Type B pancreatic cell (in vitro differentiated cells): ENCODE data around the gene KLKB1. TPM values are rescaled to one million over a fixed set of nuclear protein-coding genes. Genes with fewer than 3 reads are reported as not detected.

Source experiments
- DNase-seq: peaks from one replicate; pipeline ENCODE4 v3.0.0; 2021; ENCODE audit warnings: mixed read lengths; ENCODE audit not compliant: unreplicated experiment; ENCODE audit errors: extremely low spot score
- H3K27ac Mint-ChIP-seq: 2 replicates; pipeline ENCODE4 v1.8.0; 2021; ENCODE audit warnings: mild to moderate bottlenecking, mixed read lengths
- H3K27me3 Mint-ChIP-seq: 2 replicates; pipeline ENCODE4 v1.8.0; 2021; ENCODE audit warnings: mixed read lengths
- H3K36me3 Mint-ChIP-seq: 2 replicates; pipeline ENCODE4 v1.8.0; 2021; ENCODE audit warnings: mixed read lengths
- H3K4me1 Mint-ChIP-seq: one replicate; pipeline ENCODE4 v1.8.0; 2021; ENCODE audit warnings: mixed read lengths; ENCODE audit not compliant: unreplicated experiment
- H3K4me3 Mint-ChIP-seq: 2 replicates; pipeline ENCODE4 v1.8.0; 2021; ENCODE audit warnings: mild to moderate bottlenecking, mixed read lengths
- H3K9me3 Mint-ChIP-seq: 2 replicates; pipeline ENCODE4 v1.8.0; 2021; ENCODE audit warnings: mixed read lengths
- total RNA-seq: library from RNA; stranded (reverse); gene quantifications from 2 replicates; pipeline ENCODE4 v1.2.1, GENCODE V29; 2021; ENCODE audit warnings: low replicate concordance
- TF ChIP-seq, protein P1 (sequence below): fragments of 200-600 bp; sonication (generic); conservative IDR thresholded peaks from 2 replicates; pipeline ENCODE4 v1.5.0; 2021; ENCODE audit warnings: antibody characterized with exemption, mild to moderate bottlenecking

Gene KLKB1
- total RNA-seq, 1 donor from 2014 or later: 0.24 TPM

DNA sequence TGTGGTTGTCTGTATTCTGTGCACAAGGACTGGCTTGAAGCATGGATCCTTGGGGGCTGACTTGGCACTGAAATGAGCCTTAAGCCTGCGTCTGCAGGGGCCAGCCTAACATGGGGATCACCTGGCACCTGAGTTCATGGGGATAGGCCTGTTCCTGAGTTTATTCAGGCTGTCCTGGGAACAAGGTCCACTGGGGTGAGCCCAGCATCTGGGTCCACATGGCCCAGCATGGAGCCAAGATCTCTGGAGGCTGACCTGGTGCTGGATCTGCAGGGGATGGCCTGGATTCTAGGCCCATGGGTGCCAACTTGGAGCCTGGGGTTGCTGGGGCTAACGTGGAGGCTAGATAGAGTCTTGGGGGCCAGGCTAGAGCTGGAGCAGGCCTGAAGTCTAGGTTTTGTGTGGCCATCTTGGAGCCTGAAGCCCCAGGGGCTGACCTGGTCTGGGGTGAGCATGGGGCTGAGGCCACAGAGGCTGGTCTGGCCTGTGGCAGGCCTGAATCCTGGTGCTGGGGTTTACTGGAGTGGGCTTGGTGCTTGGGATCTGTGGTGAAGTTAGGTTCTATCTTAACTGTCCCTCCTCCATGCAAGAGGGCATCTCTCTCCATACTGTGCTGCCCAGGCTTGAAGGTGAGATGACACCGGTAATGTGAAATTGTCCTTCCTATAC, 652 bp upstream of the KLKB1 start:
- Mint-ChIP-seq H3K36me3 (peaks cover 4% of the 10 kb centered on the region), H3K27ac (no peak overlapping the region)

DNA sequence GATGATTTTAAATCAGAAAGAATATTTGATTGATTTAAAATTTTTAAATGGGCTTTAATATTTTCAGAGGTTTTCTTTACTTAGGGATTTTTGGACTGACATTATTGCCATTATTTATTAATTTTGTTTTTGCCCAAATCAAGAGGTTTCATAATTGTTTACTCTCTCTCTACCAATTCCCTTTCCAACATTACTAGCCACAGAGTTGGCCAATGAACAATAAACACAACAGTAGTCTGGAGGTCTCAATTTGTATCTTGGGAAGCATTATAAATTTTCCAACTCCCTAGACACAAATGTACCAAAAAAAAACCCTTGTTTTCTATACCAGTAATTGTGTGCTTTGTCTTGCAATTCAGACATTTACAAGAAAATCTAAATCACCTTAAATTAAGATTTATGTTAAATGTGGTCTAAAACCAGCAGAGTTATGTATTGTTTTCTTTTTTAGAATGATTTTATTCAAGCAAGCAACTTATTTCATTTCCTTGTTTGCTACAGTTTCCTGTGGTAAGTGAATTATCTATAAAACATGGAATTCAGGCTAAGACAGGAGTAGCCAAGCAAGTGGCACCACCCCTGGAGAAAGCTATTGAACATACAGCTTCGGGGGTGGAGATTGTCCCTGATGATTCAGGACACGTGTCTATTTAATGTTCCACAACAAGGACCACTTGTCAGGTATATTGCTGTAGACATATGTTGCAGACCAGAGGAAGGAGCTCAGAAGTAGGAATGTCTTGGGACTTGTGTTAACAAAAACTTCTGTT, 622 bp downstream of the KLKB1 start:
- Mint-ChIP-seq H3K27me3 (no peaks in the 10 kb centered on the region), H3K4me3 (no peak overlapping the region), H3K9me3 (peaks cover 15% of the 10 kb centered on the region), H3K4me1 (peaks cover 4% of the 10 kb centered on the region), H3K27ac (no peak overlapping the region), H3K36me3 (peaks cover 4% of the 10 kb centered on the region)
- TF ChIP-seq, protein P1, sequence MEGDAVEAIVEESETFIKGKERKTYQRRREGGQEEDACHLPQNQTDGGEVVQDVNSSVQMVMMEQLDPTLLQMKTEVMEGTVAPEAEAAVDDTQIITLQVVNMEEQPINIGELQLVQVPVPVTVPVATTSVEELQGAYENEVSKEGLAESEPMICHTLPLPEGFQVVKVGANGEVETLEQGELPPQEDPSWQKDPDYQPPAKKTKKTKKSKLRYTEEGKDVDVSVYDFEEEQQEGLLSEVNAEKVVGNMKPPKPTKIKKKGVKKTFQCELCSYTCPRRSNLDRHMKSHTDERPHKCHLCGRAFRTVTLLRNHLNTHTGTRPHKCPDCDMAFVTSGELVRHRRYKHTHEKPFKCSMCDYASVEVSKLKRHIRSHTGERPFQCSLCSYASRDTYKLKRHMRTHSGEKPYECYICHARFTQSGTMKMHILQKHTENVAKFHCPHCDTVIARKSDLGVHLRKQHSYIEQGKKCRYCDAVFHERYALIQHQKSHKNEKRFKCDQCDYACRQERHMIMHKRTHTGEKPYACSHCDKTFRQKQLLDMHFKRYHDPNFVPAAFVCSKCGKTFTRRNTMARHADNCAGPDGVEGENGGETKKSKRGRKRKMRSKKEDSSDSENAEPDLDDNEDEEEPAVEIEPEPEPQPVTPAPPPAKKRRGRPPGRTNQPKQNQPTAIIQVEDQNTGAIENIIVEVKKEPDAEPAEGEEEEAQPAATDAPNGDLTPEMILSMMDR: no peak
- DNase-seq: no peak

More for the DNA sequence above, 652 bp upstream of the KLKB1 start:
- H3K27me3 Mint-ChIP-seq: no peaks in the 10 kb centered on the region
- no peak for DNase-seq
- peaks cover 15% of the 10 kb centered on the region for H3K9me3 Mint-ChIP-seq
- peaks cover 4% of the 10 kb centered on the region for H3K4me1 Mint-ChIP-seq
- TF ChIP-seq, protein P1: no peak
- H3K4me3 Mint-ChIP-seq: no peak overlapping the region

DNA sequence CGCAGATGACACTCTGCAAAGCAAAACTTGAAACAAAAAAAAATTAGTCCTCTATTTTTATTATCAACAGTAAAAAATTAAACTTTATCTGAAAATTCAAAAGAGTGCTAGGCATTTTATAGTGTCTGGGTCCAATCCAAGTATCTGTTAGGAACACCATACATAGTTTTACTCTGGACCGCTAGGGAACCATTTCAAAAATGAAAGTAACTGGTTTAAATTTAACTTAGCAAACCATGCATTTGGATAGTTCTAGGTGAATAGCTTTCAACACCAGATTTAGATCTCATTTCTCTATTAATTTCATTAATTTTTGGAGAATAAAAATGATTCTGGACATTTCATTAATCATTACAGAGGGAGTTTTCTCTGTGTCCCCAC, 1.2 kb downstream of the KLKB1 start:
- DNase-seq: no peak
- TF ChIP-seq, protein P1: no peak
- H3K27ac Mint-ChIP-seq: no peak overlapping the region
- no peak overlapping the region for H3K4me3 Mint-ChIP-seq
- H3K9me3 Mint-ChIP-seq: peaks cover 10% of the 10 kb centered on the region
- no peaks in the 10 kb centered on the region for H3K27me3 Mint-ChIP-seq
- H3K36me3 Mint-ChIP-seq: peaks cover 4% of the 10 kb centered on the region
- H3K4me1 Mint-ChIP-seq: peaks cover 4% of the 10 kb centered on the region

DNA sequence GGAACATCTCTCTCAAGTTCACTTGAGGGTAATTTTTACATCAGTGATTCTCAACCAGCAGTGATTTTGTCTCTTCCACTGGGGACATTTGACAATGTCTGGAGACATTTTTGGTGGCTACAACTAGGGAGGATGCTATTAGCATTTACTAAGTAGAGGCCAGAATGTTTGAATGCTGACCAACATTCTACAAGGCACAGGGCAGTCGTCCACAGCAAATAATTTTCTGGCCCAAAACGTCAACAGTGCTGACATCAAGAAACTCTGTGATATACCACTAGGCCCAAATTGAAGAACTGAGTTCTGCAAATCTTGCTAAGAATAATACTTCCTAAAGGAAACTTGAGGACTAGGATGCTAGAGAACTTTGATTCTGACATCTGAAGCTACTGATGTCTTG, 7.1 kb downstream of the KLKB1 start:
- Mint-ChIP-seq H3K9me3 (no peaks in the 10 kb centered on the region), H3K36me3 (no peaks in the 10 kb centered on the region), H3K4me1 (no peaks in the 10 kb centered on the region), H3K27me3 (no peaks in the 10 kb centered on the region), H3K4me3 (no peak overlapping the region), H3K27ac (no peak overlapping the region)
- TF ChIP-seq, protein P1: no peak
- no peak for DNase-seq

DNA sequence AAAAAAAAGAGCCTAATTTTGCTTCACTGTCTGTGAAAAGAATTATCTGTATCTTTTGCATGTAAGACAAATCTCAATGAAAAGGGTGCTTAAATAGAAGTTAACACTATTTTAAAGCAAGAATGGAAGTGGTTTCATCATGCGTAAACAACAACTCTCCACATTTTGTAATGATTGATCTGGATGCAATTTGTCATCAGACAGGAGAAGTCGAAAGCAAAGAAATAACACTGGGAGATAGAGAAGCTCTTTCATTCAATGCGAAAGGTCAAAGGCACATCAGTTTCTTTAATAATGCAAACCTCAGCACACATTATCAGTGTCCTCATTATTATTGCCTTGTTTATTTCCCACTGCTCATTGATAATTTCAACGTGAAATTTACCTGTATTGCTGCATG, 8.8 kb downstream of the KLKB1 start:
- no peak overlapping the region for H3K4me3 Mint-ChIP-seq
- H3K36me3 Mint-ChIP-seq: no peaks in the 10 kb centered on the region
- H3K9me3 Mint-ChIP-seq: no peaks in the 10 kb centered on the region
- H3K4me1 Mint-ChIP-seq: no peaks in the 10 kb centered on the region
- no peak for DNase-seq
- H3K27me3 Mint-ChIP-seq: no peaks in the 10 kb centered on the region
- TF ChIP-seq, protein P1: no peak
- H3K27ac Mint-ChIP-seq: no peak overlapping the region
